ENCODE data around the gene SPRY4. TPM values are rescaled to one million over a fixed set of nuclear protein-coding genes. Genes with fewer than 3 reads are reported as not detected.

SPRY4 gene
- total and polyA plus RNA-seq, 8 donors = 1.5 to 6.3 (median 2.9) TPM

DNA sequence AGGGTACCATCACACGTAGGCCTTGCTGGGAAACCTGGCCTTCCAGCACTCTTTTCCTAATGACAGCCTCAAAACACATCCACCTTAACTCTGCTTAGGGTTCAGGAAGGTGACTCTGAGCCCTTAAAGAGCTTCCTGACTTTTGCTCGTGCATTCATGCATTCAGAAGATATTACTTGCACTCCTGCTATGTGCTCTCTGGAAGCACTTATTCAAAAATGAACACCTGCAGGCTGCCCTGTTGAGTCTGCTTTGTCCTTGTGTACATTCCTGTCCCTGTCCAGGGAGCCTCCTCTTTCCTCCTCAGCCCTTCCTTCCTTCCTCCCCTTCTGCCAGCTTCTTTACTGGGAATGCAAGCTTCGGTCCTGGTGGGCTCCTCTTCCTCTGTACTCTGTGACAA is 61.5 kb downstream of the SPRY4 start:
- ATAC-seq (no peak), DNase-seq (no peak), FAIRE-seq (no peak)
- H3K36me3 ChIP-seq = no peaks in the 10 kb centered on the region
- no peak overlapping the region for H3K4me3 ChIP-seq
- intact Hi-C loops (cut with DNase I) = no loop called here
- WGBS, 2 donors = 60 to 64% methylated on average over 3 of the region's 3 CpGs
- TF ChIP-seq, protein P1, sequence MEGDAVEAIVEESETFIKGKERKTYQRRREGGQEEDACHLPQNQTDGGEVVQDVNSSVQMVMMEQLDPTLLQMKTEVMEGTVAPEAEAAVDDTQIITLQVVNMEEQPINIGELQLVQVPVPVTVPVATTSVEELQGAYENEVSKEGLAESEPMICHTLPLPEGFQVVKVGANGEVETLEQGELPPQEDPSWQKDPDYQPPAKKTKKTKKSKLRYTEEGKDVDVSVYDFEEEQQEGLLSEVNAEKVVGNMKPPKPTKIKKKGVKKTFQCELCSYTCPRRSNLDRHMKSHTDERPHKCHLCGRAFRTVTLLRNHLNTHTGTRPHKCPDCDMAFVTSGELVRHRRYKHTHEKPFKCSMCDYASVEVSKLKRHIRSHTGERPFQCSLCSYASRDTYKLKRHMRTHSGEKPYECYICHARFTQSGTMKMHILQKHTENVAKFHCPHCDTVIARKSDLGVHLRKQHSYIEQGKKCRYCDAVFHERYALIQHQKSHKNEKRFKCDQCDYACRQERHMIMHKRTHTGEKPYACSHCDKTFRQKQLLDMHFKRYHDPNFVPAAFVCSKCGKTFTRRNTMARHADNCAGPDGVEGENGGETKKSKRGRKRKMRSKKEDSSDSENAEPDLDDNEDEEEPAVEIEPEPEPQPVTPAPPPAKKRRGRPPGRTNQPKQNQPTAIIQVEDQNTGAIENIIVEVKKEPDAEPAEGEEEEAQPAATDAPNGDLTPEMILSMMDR (IDR thresholded peaks at IDR 0.05) = no peak
- no peak overlapping the region for H3K27ac ChIP-seq
- no peaks in the 10 kb centered on the region for H3K9me3 ChIP-seq
- H3K27me3 ChIP-seq = no peaks in the 10 kb centered on the region
- H3K4me1 ChIP-seq = no peaks in the 10 kb centered on the region

DNA sequence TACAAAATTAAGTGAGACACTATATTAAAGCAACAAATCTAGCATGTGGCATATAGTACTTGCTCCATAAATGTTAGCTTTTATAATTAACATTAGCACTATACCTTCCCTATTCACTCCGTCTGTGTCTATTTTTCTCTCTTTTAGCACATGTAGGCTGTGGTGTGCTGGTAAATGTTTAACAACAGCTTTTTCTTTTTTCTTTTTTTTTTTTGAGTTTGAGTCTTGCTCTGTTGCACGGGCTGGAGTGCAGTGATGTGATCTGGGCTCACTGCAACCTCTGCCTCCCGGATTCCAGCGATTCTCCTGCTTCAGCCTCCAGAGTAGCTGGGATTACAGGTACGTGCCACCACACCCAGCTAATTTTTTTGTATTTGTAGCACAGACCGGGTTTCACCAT is 62.1 kb downstream of the SPRY4 start:
- TF ChIP-seq, protein P1 (IDR thresholded peaks at IDR 0.05) = no peak
- DNase-seq = no peak
- Histone ChIP-seq H3K27ac (no peak overlapping the region), H3K9me3 (no peaks in the 10 kb centered on the region), H3K36me3 (no peaks in the 10 kb centered on the region), H3K27me3 (no peaks in the 10 kb centered on the region), H3K4me3 (no peak overlapping the region), H3K4me1 (no peaks in the 10 kb centered on the region)
- FAIRE-seq = no peak
- intact Hi-C loops (cut with DNase I) = no loop called here
- WGBS, 2 donors = 75 to 81% methylated on average over 6 of the region's 6 CpGs
- no peak for ATAC-seq

Other genes starting within 250 kb of the SPRY4 start
- 10 to 100 TPM; 28.6 to 41.3 (median 33.7) TPM for gene NDFIP1, start 216.2 kb downstream of the SPRY4 start, total RNA-seq
- 10 to 100 TPM; 15.7 to 50.1 TPM for gene NDFIP1, start 216.2 kb downstream of the SPRY4 start, polyA plus RNA-seq